HepG2 (cell line): ENCODE results near the gene PPP1R16B. TPM values are rescaled to one million over a fixed set of nuclear protein-coding genes. Genes with fewer than 3 reads are reported as not detected.

Experiments
- AGO2 ChIP-seq: fragments of 200-400 bp; formaldehyde crosslinking; optimal IDR thresholded peaks from 2 replicates; pipeline ENCODE3; 2017; ENCODE audit warnings: mild to moderate bottlenecking, low read depth, low read length, moderate library complexity
- ARNT ChIP-seq: fragments of 450-650 bp; IDR thresholded peaks from 2 replicates; pipeline ENCODE4 v1.6.1; 2017
- CCDC6 ChIP-seq: sonication (generic); formaldehyde crosslinking; IDR thresholded peaks from 2 replicates; pipeline ENCODE4 v1.8.1; 2022; ENCODE audit warnings: mild to moderate bottlenecking, missing genetic modification reagents, moderate library complexity
- E2F5 ChIP-seq: sonication (generic); formaldehyde crosslinking; conservative IDR thresholded peaks from 2 replicates; pipeline ENCODE4 v1.4.0; 2020; ENCODE audit warnings: missing genetic modification reagents
- ELF3 ChIP-seq: IDR thresholded peaks from 2 replicates; pipeline ENCODE4 v1.6.1; 2016; ENCODE audit warnings: missing genetic modification reagents, missing compliant biosample characterization
- FOSL2 ChIP-seq: sonication (generic); formaldehyde crosslinking; IDR thresholded peaks from 2 replicates; pipeline ENCODE4 v1.4.0; 2020; ENCODE audit warnings: missing genetic modification reagents
- FOXO1 ChIP-seq: sonication (generic); formaldehyde crosslinking; IDR thresholded peaks from 2 replicates; pipeline ENCODE4 v1.4.0; 2020; ENCODE audit warnings: missing genetic modification reagents
- GATAD2A ChIP-seq: IDR thresholded peaks from 2 replicates; pipeline ENCODE4 v1.6.1; 2016
- HDAC2 ChIP-seq: sonication (generic); formaldehyde crosslinking; IDR thresholded peaks from 2 replicates; pipeline ENCODE4 v1.4.0; 2020; ENCODE audit warnings: missing genetic modification reagents
- HMG20A ChIP-seq: IDR thresholded peaks from 2 replicates; pipeline ENCODE4 v1.6.1; 2016; ENCODE audit warnings: borderline replicate concordance
- KLF11 ChIP-seq: IDR thresholded peaks from 2 replicates; pipeline ENCODE4 v1.6.1; 2016; ENCODE audit warnings: missing compliant biosample characterization
- MTF2 ChIP-seq: sonication (generic); formaldehyde crosslinking; IDR thresholded peaks from 2 replicates; pipeline ENCODE4 v1.5.0; 2020; ENCODE audit warnings: missing genetic modification reagents, borderline replicate concordance
- TEF ChIP-seq: sonication (generic); formaldehyde crosslinking; IDR thresholded peaks from 2 replicates; pipeline ENCODE4 v1.5.0; 2020; ENCODE audit warnings: missing genetic modification reagents
- ZBTB39 ChIP-seq: sonication (generic); formaldehyde crosslinking; IDR thresholded peaks from 2 replicates; pipeline ENCODE4 v1.5.0; 2020; ENCODE audit warnings: missing genetic modification reagents
- ZFY ChIP-seq: sonication (generic); formaldehyde crosslinking; IDR thresholded peaks from 2 replicates; pipeline ENCODE4 v1.4.0; 2020; ENCODE audit warnings: missing genetic modification reagents
- ZNF281 ChIP-seq: sonication (generic); formaldehyde crosslinking; IDR thresholded peaks from 2 replicates; pipeline ENCODE4 v1.4.0; 2020; ENCODE audit warnings: missing genetic modification reagents, borderline replicate concordance
- ZNF33A ChIP-seq: sonication (generic); formaldehyde crosslinking; IDR thresholded peaks from 2 replicates; pipeline ENCODE4 v1.5.1; 2020; ENCODE audit warnings: missing genetic modification reagents, mild to moderate bottlenecking, moderate library complexity, borderline replicate concordance
- ZNF547 ChIP-seq: sonication (generic); formaldehyde crosslinking; IDR thresholded peaks from 2 replicates; pipeline ENCODE4 v1.5.1; 2020; ENCODE audit warnings: mild to moderate bottlenecking, missing genetic modification reagents
- ZNF563 ChIP-seq: sonication (generic); formaldehyde crosslinking; IDR thresholded peaks from 2 replicates; pipeline ENCODE4 v1.8.0; 2022; ENCODE audit warnings: mild to moderate bottlenecking, moderate library complexity, missing genetic modification reagents
- ZNF614 ChIP-seq: IDR thresholded peaks from 2 replicates; pipeline ENCODE4 v1.6.1; 2018; ENCODE audit warnings: missing biosample characterization, missing genetic modification reagents, inconsistent platforms, borderline replicate concordance
- ZNF629 ChIP-seq: sonication (generic); formaldehyde crosslinking; conservative IDR thresholded peaks from 2 replicates; pipeline ENCODE4 v1.5.0; 2020; ENCODE audit warnings: missing genetic modification reagents
- ZNF644 ChIP-seq: IDR thresholded peaks from 2 replicates; pipeline ENCODE4 v1.6.1; 2016; ENCODE audit warnings: low read depth
- ZNF747 ChIP-seq: sonication (generic); formaldehyde crosslinking; IDR thresholded peaks from 2 replicates; pipeline ENCODE4 v1.8.1; 2023; ENCODE audit warnings: missing genetic modification reagents, mild to moderate bottlenecking, borderline replicate concordance
- ZNF772 ChIP-seq: sonication (generic); formaldehyde crosslinking; IDR thresholded peaks from 2 replicates; pipeline ENCODE4 v1.5.0; 2020; ENCODE audit warnings: mild to moderate bottlenecking, missing genetic modification reagents
- polyA plus RNA-seq, 8 experiments: library from polyadenylated mRNA; depleted of rRNA in 3 of 8; stranded (reverse) in 7 of 8; unstranded in 1 of 8; fragments of >200 nt; fragmentation: Illumina TruSeq in 4 of 8; extraction: Trizol in 4 of 8; gene quantifications; 2 replicates each; pipeline versions ENCODE4 v1.2.1 to v1.2.3, GENCODE V29; 2011 to 2016; ENCODE audit warnings: low read depth in 4 of 8, missing spikeins in 1 of 8, mixed read lengths in 1 of 8; ENCODE audit not compliant: insufficient read depth in 1 of 8
- total RNA-seq, 5 experiments: library from RNA; depleted of rRNA; stranded (reverse); fragments of >200 nt; fragmentation: Illumina TruSeq; extraction: Trizol; gene quantifications; 2 replicates each; pipeline ENCODE4 v1.2.3, GENCODE V29; 2016; ENCODE audit warnings: low read depth in 1 of 5

PPP1R16B gene
- total and polyA plus RNA-seq, 2 of the 13 experiments (the other 11 are each of a cell fraction or from before 2014, with no cell fraction given): 0.02 to 0.11 TPM

GRCh38 chr20:38825901-38826625 is 20.6 kb downstream of the PPP1R16B start (continued):
- TF ChIP-seq E2F5 (CRISPR knock-in tag) (no peak), KLF11 (0 out of 2 replicates have a peak, but pooled peaks have one; percentile 54), ZNF614 (CRISPR knock-in tag) (peak; percentile 88), HMG20A (peak; percentile 79; the same call in 1 of the 2 replicates), ZNF629 (CRISPR knock-in tag) (peak; percentile 13; the same call in 1 of the 2 replicates), ZNF747 (CRISPR knock-in tag) (0 out of 2 replicates have a peak, but pooled peaks have one; percentile 26), CCDC6 (CRISPR knock-in tag) (peak; percentile 78), ZNF281 (CRISPR knock-in tag) (peak; percentile 55; the same call in 1 of the 2 replicates), TEF (CRISPR knock-in tag) (peak; percentile 99), ZNF563 (CRISPR knock-in tag) (no peak; the same call in 1 of the 2 replicates), ZNF547 (CRISPR knock-in tag) (0 out of 2 replicates have a peak, but pooled peaks have one; percentile 66), MTF2 (no peak), GATAD2A (CRISPR knock-in tag) (peak; percentile 95), ZNF33A (CRISPR knock-in tag) (peak; percentile 90; the same call in 1 of the 2 replicates), ZBTB39 (no peak), ARNT (no peak), ELF3 (CRISPR knock-in tag) (peak; percentile 88), FOSL2 (CRISPR knock-in tag) (peak; percentile 90), HDAC2 (CRISPR knock-in tag) (peak; percentile 73; the same call in 1 of the 2 replicates), ZNF772 (CRISPR knock-in tag) (peak; percentile 68), ZNF644 (CRISPR knock-in tag) (peak; percentile 86), AGO2 (no peak), ZFY (CRISPR knock-in tag) (0 out of 2 replicates have a peak, but pooled peaks have one; percentile 34), FOXO1 (peak; percentile 64; the same call in 1 of the 2 replicates)
